ENCODE data around the gene CACNG3.

- TF ChIP-seq POLR2A (IDR thresholded peaks at IDR 0.05; ENCODE audit: low read depth, low read length) (no peak), CEBPB (IDR thresholded peaks at IDR 0.05; ENCODE audit: low read depth, low read length) (no peak), FOS (IDR thresholded peaks at IDR 0.05; ENCODE audit: low read depth, low read length) (no peak), RAD21 (IDR thresholded peaks at IDR 0.05; ENCODE audit: low read length) (no peak), MXI1 (IDR thresholded peaks at IDR 0.05; ENCODE audit: borderline replicate concordance, low read depth, low read length) (no peak), MAFK (IDR thresholded peaks at IDR 0.05; ENCODE audit: low read depth, low read length) (no peak), USF2 (IDR thresholded peaks at IDR 0.05; ENCODE audit: low read depth, low read length) (no peak), MAZ (IDR thresholded peaks at IDR 0.05; ENCODE audit: borderline replicate concordance, low read depth, low read length) (no peak)
- TF ChIP-seq, protein P1, sequence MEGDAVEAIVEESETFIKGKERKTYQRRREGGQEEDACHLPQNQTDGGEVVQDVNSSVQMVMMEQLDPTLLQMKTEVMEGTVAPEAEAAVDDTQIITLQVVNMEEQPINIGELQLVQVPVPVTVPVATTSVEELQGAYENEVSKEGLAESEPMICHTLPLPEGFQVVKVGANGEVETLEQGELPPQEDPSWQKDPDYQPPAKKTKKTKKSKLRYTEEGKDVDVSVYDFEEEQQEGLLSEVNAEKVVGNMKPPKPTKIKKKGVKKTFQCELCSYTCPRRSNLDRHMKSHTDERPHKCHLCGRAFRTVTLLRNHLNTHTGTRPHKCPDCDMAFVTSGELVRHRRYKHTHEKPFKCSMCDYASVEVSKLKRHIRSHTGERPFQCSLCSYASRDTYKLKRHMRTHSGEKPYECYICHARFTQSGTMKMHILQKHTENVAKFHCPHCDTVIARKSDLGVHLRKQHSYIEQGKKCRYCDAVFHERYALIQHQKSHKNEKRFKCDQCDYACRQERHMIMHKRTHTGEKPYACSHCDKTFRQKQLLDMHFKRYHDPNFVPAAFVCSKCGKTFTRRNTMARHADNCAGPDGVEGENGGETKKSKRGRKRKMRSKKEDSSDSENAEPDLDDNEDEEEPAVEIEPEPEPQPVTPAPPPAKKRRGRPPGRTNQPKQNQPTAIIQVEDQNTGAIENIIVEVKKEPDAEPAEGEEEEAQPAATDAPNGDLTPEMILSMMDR (conservative IDR thresholded peaks at IDR 0.05; ENCODE audit: low read depth, low read length): no peak
Observed at GRCh38 chr16:24270721-24271442, 14.7 kb downstream of the CACNG3 start.
